ENCODE results near the gene CYP4B1.
"Not testable (repeated sequence)": the region's sequence is repeated elsewhere in the genome, so short reads cannot be mapped to it uniquely, and the experiment has no call there.

The CYP4B1 gene

DNA sequence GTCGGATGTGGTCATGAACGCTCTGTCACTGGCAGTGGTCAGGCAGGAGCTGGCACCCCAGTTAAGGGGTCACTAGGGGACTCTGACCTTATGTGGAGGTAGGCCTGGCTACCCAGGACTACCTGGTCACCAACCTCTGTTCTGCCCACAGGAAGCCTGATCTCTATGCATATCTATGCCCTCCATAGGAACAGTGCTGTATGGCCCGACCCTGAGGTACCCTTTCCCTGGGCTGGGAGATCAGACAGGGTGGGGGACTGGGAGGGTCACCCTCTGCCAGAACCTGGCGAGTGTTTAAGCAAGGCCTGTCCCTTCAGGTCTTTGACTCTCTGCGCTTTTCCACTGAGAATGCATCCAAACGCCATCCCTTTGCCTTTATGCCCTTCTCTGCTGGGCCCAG is 19.0 kb downstream of the CYP4B1 start:
- no peak for DNase-seq

DNA sequence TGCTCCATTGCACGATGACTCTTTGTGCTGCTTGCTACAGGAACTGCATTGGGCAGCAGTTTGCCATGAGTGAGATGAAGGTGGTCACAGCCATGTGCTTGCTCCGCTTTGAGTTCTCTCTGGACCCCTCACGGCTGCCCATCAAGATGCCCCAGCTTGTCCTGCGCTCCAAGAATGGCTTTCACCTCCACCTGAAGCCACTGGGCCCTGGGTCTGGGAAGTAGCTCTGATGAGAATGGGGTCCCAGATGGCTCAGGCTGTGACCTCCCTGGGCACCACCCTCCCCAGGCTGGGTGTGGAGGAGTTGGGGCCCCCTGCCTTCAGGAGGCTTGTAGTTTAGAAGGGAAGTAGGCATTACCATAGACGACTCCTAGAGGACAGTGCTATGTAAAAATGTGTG is 19.7 kb downstream of the CYP4B1 start:
- DNase-seq, result no peak

DNA sequence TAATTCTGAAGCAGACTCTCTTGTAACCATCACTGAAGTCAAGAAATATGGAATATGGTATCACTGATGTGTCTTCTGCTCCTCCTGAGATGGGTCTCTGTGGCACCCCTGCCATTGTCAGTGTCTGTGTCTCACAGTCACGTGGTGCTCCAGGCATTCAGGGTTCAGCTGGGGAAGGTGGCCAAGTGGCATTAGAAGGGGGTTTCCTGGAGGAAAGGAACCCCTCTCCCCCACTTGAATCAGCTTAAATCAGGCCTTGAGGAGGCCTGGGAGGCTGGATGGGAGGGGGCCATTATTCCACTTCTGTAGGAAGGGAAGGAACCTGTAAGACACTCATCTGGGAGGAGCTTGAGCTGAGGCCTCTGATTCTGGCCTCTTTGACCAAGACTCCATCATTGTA is 20.5 kb downstream of the CYP4B1 start:
- no peak for DNase-seq

DNA sequence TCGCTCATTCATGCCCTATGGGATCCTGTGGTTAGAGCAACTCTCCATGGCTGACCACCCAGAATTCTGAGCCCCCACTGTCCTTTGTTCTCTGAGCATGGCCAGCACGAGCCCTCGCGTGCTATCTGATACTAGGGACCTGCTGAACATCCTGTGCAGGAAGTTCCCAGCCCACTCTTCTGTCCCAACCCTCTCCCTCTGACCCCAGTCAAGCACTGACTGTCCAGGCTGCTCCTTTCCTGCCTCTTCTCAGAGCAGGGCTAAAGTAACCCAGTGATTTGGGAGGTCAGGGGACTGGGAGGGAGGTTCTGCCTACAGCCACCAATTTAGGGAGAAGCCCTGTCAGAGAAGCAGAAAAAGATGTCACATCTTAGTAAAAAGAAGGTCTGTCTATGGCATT is 21.2 kb downstream of the CYP4B1 start:
- DNase-seq, result no peak

GRCh38 chr1:46820560-46821060 is 21.8 kb downstream of the CYP4B1 start:
- DNase-seq, result no peak

DNA sequence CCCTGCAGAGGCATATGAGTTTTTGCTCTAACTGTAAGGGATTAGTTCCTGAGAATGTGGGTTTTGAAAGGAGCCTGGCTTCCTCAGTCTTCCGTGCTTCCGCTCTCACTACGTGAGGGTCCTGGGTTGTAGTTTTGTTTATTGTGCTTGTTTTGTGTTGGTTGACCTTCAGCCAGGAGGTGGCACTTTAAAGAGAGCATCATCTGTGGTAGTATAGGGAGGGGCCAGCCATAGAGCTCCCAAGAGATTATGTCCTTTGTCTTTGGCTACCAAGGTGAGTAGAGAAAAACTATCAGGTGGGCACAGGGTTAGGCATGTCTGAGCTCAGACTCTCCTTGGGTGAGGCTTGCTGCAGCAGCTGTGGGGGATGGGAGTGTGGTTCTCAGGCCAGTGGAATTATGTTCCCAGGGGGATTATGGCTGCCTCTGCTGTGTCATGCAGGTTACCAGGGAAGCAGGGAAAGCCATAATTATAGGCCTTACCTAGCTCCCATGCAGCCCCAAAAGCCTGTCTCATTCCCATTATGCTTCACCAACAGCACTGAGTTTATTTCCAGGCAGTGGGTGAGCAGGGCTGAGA is 23.5 kb downstream of the CYP4B1 start:
- no peak for DNase-seq

DNA sequence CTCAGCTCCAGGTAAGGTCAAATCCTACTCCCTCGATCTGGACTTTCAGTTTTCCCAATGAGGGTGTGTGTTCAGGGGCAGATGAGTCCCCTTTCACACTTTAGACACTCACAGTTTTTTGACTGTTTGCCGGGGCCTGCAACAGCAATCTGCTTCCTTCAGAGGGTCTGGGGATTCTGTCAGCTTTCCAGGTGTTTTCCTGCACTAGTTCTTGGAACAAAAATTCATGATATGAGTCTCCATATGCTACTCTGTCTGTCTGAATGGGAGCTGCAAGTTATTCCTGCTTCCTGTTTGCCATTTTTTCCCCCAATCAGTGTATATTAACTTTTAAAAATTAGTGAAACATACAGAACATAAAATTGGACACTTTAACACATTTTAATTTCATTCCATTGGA is 24.3 kb downstream of the CYP4B1 start:
- no peak for DNase-seq

DNA sequence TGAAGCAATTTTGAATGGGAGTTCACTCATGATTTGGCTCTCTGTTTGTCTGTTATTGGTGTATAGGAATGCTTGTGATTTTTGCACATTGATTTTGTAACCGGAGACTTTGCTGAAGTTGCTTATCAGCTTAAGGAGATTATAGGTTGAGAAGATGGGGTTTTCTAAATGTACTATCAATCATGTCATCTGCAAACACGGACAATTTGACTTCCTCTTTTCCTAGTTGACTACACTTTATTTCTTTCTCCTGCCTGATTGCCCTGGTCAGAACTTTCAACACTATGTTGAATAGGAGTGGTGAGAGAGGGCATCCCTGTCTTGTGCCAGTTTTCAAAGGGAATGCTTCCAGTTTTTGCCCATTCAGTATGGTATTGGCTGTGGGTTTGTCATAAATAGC is 28.0 kb downstream of the CYP4B1 start:
- not testable (repeated sequence) for DNase-seq

GRCh38 chr1:46830665-46831322 is 31.9 kb downstream of the CYP4B1 start:
- DNase-seq, result no peak

DNA sequence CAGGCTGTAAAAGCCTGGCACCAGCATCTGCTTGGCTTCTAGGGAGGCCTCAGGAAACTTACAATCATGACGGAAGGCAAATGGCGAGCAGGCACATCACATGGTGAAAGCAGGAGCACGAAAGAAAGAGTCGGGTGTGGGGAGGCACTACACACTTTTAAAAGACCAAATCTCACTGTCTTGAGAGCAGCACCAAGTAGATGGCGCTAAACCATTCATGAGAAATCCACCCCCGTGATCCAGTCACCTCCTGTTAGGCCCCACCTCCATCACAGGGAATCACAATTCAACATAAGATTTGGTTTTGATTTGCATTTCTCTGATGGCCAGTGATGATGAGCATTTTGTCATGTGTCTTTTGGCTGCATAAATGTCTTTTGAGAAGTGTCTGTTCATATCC is 36.6 kb downstream of the CYP4B1 start:
- DNase-seq, result not testable (repeated sequence)

- not testable (repeated sequence) for DNase-seq
These were observed 47.5 kb downstream of the CYP4B1 start for GRCh38 chr1:46846386-46846785.

- not testable (repeated sequence) for DNase-seq
These were observed 58.8 kb downstream of the CYP4B1 start for GRCh38 chr1:46857660-46858065.

GRCh38 chr1:46862348-46862747 is 63.5 kb downstream of the CYP4B1 start:
- no peak for DNase-seq

All from CD4-positive, alpha-beta T cell treated with Interleukin-1 beta for 1 hour (primary cell).